BE2C (cell line): ENCODE data around the gene NHSL2.

ENCODE experiments used
- DNase-seq: peaks from one replicate; pipeline ENCODE4 v3.0.0-alpha.2; 2020
- H3K27me3 ChIP-seq: fragments of 250-450 bp; sonication (Bioruptor Pico); 2 replicates; pipeline ENCODE4 v1.5.1; 2020; ENCODE audit warnings: mild to moderate bottlenecking
- H3K36me3 ChIP-seq: fragments of 250-450 bp; sonication (Bioruptor Pico); 2 replicates; pipeline ENCODE4 v1.5.1; 2020; ENCODE audit warnings: mild to moderate bottlenecking
- H3K4me1 ChIP-seq: fragments of 250-450 bp; sonication (Bioruptor Pico); 2 replicates; pipeline ENCODE4 v1.5.1; 2020
- H3K4me3 ChIP-seq: 2 replicates; pipeline ENCODE4 v1.5.1; 2011; ENCODE audit warnings: low read depth, low read length
- H3K9me3 ChIP-seq: fragments of 250-450 bp; sonication (Bioruptor Pico); 2 replicates; pipeline ENCODE4 v1.5.1; 2020
- TF ChIP-seq, protein P1 (sequence below): IDR thresholded peaks from 2 replicates; pipeline ENCODE4 v1.5.1; 2012; ENCODE audit warnings: mild to moderate bottlenecking, low read depth, low read length

Gene NHSL2

DNA sequence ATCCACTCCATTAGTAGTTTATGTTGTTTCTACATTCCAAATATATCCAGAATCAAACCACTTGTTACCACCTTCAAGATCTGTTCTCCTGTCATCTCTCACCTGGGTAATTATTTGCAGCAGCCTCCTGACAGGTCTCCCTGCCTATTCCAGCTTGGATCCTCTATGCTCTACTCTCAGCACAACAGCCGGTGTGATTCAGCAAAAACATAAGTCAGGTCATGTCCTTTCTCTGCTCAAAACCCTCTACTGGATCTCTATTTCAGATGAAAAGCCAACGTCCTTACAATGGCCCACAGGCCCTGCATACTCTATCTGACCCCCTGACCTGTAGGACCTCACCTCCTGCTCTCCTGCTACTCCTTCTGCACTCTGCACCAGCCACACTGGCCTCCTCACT is 84.5 kb downstream of the NHSL2 start:
- H3K27me3 ChIP-seq: no peaks in the 10 kb centered on the region
- DNase-seq: no peak
- no peaks in the 10 kb centered on the region for H3K36me3 ChIP-seq
- H3K9me3 ChIP-seq: no peaks in the 10 kb centered on the region
- no peaks in the 10 kb centered on the region; the same call in 1 of the 2 replicates for H3K4me1 ChIP-seq
- TF ChIP-seq, protein P1, sequence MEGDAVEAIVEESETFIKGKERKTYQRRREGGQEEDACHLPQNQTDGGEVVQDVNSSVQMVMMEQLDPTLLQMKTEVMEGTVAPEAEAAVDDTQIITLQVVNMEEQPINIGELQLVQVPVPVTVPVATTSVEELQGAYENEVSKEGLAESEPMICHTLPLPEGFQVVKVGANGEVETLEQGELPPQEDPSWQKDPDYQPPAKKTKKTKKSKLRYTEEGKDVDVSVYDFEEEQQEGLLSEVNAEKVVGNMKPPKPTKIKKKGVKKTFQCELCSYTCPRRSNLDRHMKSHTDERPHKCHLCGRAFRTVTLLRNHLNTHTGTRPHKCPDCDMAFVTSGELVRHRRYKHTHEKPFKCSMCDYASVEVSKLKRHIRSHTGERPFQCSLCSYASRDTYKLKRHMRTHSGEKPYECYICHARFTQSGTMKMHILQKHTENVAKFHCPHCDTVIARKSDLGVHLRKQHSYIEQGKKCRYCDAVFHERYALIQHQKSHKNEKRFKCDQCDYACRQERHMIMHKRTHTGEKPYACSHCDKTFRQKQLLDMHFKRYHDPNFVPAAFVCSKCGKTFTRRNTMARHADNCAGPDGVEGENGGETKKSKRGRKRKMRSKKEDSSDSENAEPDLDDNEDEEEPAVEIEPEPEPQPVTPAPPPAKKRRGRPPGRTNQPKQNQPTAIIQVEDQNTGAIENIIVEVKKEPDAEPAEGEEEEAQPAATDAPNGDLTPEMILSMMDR: no peak
- no peak overlapping the region for H3K4me3 ChIP-seq

DNA sequence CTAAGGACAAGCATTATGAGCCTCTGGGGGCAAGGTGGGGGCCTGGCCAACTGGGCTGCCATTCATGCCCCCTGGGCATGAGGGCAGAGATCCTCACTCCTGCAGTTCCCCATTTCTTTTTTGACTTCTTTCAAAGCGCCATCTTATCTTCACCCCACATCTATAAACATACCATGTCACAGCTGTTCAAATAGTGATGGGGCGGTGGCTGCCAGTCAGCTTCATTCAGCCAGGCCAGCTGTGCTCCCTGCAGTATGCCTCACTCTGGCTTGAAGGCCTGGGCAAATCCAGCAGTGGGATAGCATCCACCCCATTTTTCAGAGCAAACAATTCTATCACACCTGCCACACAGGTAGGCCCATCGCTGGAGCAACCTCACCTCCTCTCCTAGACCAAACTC is 85.5 kb downstream of the NHSL2 start:
- H3K4me1 ChIP-seq: no peaks in the 10 kb centered on the region; the same call in 1 of the 2 replicates
- DNase-seq: no peak
- no peak overlapping the region for H3K4me3 ChIP-seq
- no peaks in the 10 kb centered on the region for H3K36me3 ChIP-seq
- TF ChIP-seq, protein P1: no peak
- no peaks in the 10 kb centered on the region for H3K9me3 ChIP-seq
- H3K27me3 ChIP-seq: no peaks in the 10 kb centered on the region

DNA sequence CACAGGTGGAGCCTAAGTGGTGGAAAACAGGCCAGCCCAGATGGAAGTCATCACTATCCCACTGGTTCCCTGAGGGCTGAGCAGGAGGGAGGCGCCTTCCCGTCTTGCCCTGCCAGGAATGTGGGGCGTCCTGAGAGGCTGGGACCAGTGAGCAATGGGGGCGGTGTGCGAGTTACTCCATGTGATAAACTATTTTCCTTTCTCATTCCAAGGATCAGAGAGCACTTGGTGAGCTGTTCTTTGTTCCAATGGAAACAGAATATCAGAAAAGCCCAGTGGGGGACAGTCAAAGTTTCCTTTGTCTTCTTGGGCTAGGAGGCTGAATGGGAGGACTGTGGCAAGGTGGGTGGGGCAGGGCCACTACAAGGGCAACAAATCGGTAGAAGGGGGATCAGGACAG is 86.2 kb downstream of the NHSL2 start:
- no peaks in the 10 kb centered on the region; the same call in 1 of the 2 replicates for H3K4me1 ChIP-seq
- no peaks in the 10 kb centered on the region for H3K9me3 ChIP-seq
- TF ChIP-seq, protein P1: no peak
- no peaks in the 10 kb centered on the region for H3K27me3 ChIP-seq
- DNase-seq: no peak
- H3K36me3 ChIP-seq: no peaks in the 10 kb centered on the region
- H3K4me3 ChIP-seq: no peak overlapping the region

GRCh38 chrX:71997320-71997719 is 86.7 kb downstream of the NHSL2 start:
- Histone ChIP-seq H3K36me3 (no peaks in the 10 kb centered on the region), H3K9me3 (no peaks in the 10 kb centered on the region), H3K4me1 (no peaks in the 10 kb centered on the region; the same call in 1 of the 2 replicates), H3K4me3 (no peak overlapping the region), H3K27me3 (no peaks in the 10 kb centered on the region)
- TF ChIP-seq, protein P1: no peak
- DNase-seq: no peak

DNA sequence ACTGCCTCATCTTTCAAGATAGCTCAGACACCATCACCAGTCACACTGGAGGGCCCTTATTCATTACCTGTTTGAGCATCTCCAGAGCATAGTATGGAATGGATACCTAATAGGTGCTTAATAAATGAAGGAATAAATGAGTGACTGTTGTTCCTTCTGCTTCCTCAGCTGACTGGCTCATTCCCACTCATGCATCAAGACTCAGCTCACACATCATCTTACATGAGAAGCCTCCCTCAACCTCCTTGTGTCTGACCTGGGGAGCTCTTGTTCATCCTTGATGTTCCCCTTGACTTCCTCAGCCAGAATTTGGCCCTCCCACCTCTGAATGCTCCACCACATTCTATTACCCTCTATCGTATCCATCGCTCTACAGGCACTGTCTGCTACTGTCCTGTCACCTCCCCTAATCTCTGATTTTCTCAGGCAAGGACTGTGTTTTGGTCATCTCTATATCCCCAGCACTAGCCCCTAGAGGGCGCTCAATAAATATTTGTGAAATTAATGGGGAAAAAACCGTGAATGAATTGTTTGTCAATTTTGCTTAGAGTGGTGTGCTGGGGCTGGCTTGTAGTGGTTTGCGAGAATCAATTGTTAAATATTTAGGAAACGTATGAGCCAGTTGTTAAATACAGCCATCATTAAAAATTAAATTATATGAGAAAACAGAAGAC is 88.3 kb downstream of the NHSL2 start:
- H3K9me3 ChIP-seq: no peaks in the 10 kb centered on the region
- TF ChIP-seq, protein P1: peak; percentile 64
- H3K27me3 ChIP-seq: no peaks in the 10 kb centered on the region
- no peaks in the 10 kb centered on the region; the same call in 1 of the 2 replicates for H3K4me1 ChIP-seq
- no peak overlapping the region for H3K4me3 ChIP-seq
- DNase-seq: peak; percentile 36
- H3K36me3 ChIP-seq: no peaks in the 10 kb centered on the region

GRCh38 chrX:71999535-71999934 is 88.9 kb downstream of the NHSL2 start:
- TF ChIP-seq, protein P1: no peak
- Histone ChIP-seq H3K36me3 (no peaks in the 10 kb centered on the region), H3K4me3 (no peak overlapping the region), H3K4me1 (no peaks in the 10 kb centered on the region; the same call in 1 of the 2 replicates), H3K27me3 (no peaks in the 10 kb centered on the region), H3K9me3 (no peaks in the 10 kb centered on the region)
- DNase-seq: no peak
